PFSK-1 (cell line): Measurements from ENCODE around the gene CEMIP2.

Experiments used
- FOXP2 ChIP-seq: optimal IDR thresholded peaks from 2 replicates; pipeline ENCODE3; 2011; ENCODE audit warnings: borderline replicate concordance, control low read depth, inconsistent platforms; ENCODE audit not compliant: insufficient read depth; ENCODE audit errors: extremely low read length, extremely low read depth
- POLR2AphosphoS5 ChIP-seq: IDR thresholded peaks from 2 replicates; pipeline ENCODE4 v1.6.1; 2012; ENCODE audit warnings: low read depth, mild to moderate bottlenecking, control low read depth, low read length, moderate library complexity
- REST ChIP-seq, 2 experiments: IDR thresholded peaks; 2 replicates each; pipeline versions ENCODE4 v1.6.1 to v1.8.0; 2011 to 2012; ENCODE audit warnings: low read depth in 2 of 2, low read length in 2 of 2, control low read depth in 1 of 2, inconsistent platforms in 1 of 2, mild to moderate bottlenecking in 1 of 2, moderate library complexity in 1 of 2; ENCODE audit not compliant: insufficient read depth in 1 of 2
- SIN3A ChIP-seq: IDR thresholded peaks from 2 replicates; pipeline ENCODE4 v1.6.1; 2012; ENCODE audit warnings: mild to moderate bottlenecking, low read length, moderate library complexity, borderline replicate concordance; ENCODE audit not compliant: insufficient read depth
- TAF1 ChIP-seq: IDR thresholded peaks from 2 replicates; pipeline ENCODE4 v1.6.1; 2012; ENCODE audit warnings: low read length, control low read depth, borderline replicate concordance; ENCODE audit not compliant: insufficient read depth

Gene CEMIP2

GRCh38 chr9:71678999-71679398, 89.3 kb downstream of the CEMIP2 start:
- TF ChIP-seq TAF1, result no peak
- TF ChIP-seq POLR2AphosphoS5, result no peak
- no peak for TF ChIP-seq SIN3A

GRCh38 chr9:71677209-71677608, 91.1 kb downstream of the CEMIP2 start:
- TF ChIP-seq POLR2AphosphoS5, result no peak
- TF ChIP-seq SIN3A, result no peak
- no peak for TF ChIP-seq TAF1
- no peak for TF ChIP-seq REST (IDR thresholded peaks at IDR 0.05; ENCODE audit: insufficient read depth in 1 of 2, low read depth in 2 of 2, low read length in 2 of 2)
- no peak for TF ChIP-seq FOXP2

- TF ChIP-seq POLR2AphosphoS5 (no peak), REST (IDR thresholded peaks at IDR 0.05; ENCODE audit: insufficient read depth in 1 of 2, low read depth in 2 of 2, low read length in 2 of 2) (no peak), SIN3A (no peak), FOXP2 (no peak), TAF1 (no peak)
These were observed 91.9 kb downstream of the CEMIP2 start for GRCh38 chr9:71676460-71676859.

GRCh38 chr9:71675857-71676165, 92.5 kb downstream of the CEMIP2 start:
- TF ChIP-seq POLR2AphosphoS5 (no peak), TAF1 (no peak), REST (IDR thresholded peaks at IDR 0.05; ENCODE audit: insufficient read depth in 1 of 2, low read depth in 2 of 2, low read length in 2 of 2) (no peak), FOXP2 (no peak), SIN3A (no peak)

GRCh38 chr9:71675105-71675856, 93.0 kb downstream of the CEMIP2 start:
- TF ChIP-seq FOXP2, result no peak
- TF ChIP-seq REST (IDR thresholded peaks at IDR 0.05; ENCODE audit: insufficient read depth in 1 of 2, low read depth in 2 of 2, low read length in 2 of 2), result no peak
- TF ChIP-seq SIN3A, result no peak
- no peak for TF ChIP-seq POLR2AphosphoS5
- TF ChIP-seq TAF1, result no peak
